HEK293 (cell line): ENCODE results near the gene PER1.

Experiments
- EGR2 ChIP-seq: fragments of 450-650 bp; formaldehyde crosslinking; IDR thresholded peaks from 2 replicates; pipeline ENCODE4 v1.5.1; 2016; ENCODE audit warnings: low read depth, missing biosample characterization, missing genetic modification characterization
- GLIS1 ChIP-seq: fragments of 450-650 bp; formaldehyde crosslinking; IDR thresholded peaks from 2 replicates; pipeline ENCODE4 v1.5.1; 2016; ENCODE audit warnings: missing biosample characterization, missing genetic modification characterization
- ZBTB1 ChIP-seq: fragments of 450-650 bp; formaldehyde crosslinking; IDR thresholded peaks from 2 replicates; pipeline ENCODE4 v1.5.1; 2016; ENCODE audit warnings: missing biosample characterization, missing genetic modification characterization
- ZBTB8A ChIP-seq: fragments of 450-650 bp; formaldehyde crosslinking; IDR thresholded peaks from 2 replicates; pipeline ENCODE4 v1.5.1; 2016; ENCODE audit warnings: missing biosample characterization, missing genetic modification characterization
- ZNF302 ChIP-seq: fragments of 450-650 bp; formaldehyde crosslinking; IDR thresholded peaks from 2 replicates; pipeline ENCODE4 v1.5.1; 2016; ENCODE audit warnings: missing biosample characterization, missing genetic modification characterization, low read depth
- ZNF311 ChIP-seq: fragments of 450-650 bp; formaldehyde crosslinking; IDR thresholded peaks from 2 replicates; pipeline ENCODE4 v1.5.1; 2017; ENCODE audit warnings: missing biosample characterization, missing genetic modification characterization, borderline replicate concordance
- ZNF433 ChIP-seq: fragments of 450-650 bp; formaldehyde crosslinking; IDR thresholded peaks from 2 replicates; pipeline ENCODE4 v1.5.1; 2016; ENCODE audit warnings: missing biosample characterization, missing genetic modification characterization, low read depth
- ZNF48 ChIP-seq: fragments of 450-650 bp; formaldehyde crosslinking; IDR thresholded peaks from 2 replicates; pipeline ENCODE4 v1.5.1; 2016; ENCODE audit warnings: missing biosample characterization, missing genetic modification characterization
- ZNF521 ChIP-seq: fragments of 450-650 bp; formaldehyde crosslinking; IDR thresholded peaks from 2 replicates; pipeline ENCODE4 v1.5.1; 2017; ENCODE audit warnings: missing biosample characterization, mild to moderate bottlenecking, missing genetic modification characterization
- ZNF549 ChIP-seq: fragments of 450-650 bp; IDR thresholded peaks from 2 replicates; pipeline ENCODE4 v1.5.1; 2018; ENCODE audit warnings: missing biosample characterization, missing genetic modification characterization, mild to moderate bottlenecking, inconsistent platforms, moderate library complexity
- ZNF555 ChIP-seq: fragments of 450-650 bp; formaldehyde crosslinking; conservative IDR thresholded peaks from 2 replicates; pipeline ENCODE4 v1.5.1; 2017; ENCODE audit warnings: missing biosample characterization, mild to moderate bottlenecking, missing genetic modification characterization, inconsistent platforms
- ZNF600 ChIP-seq: fragments of 450-650 bp; formaldehyde crosslinking; IDR thresholded peaks from 2 replicates; pipeline ENCODE4 v1.5.1; 2016; ENCODE audit warnings: missing biosample characterization, missing genetic modification characterization
- ZNF610 ChIP-seq: fragments of 450-650 bp; formaldehyde crosslinking; IDR thresholded peaks from 2 replicates; pipeline ENCODE4 v1.5.1; 2016; ENCODE audit warnings: missing biosample characterization, missing genetic modification characterization, borderline replicate concordance
- ZNF76 ChIP-seq: fragments of 450-650 bp; formaldehyde crosslinking; IDR thresholded peaks from 2 replicates; pipeline ENCODE4; 2016; ENCODE audit warnings: low read depth, missing biosample characterization, missing genetic modification characterization, borderline replicate concordance
- ZSCAN16 ChIP-seq: fragments of 450-650 bp; formaldehyde crosslinking; IDR thresholded peaks from 2 replicates; pipeline ENCODE4 v1.5.1; 2016; ENCODE audit warnings: missing biosample characterization, missing genetic modification characterization
- ZSCAN4 ChIP-seq: fragments of 450-650 bp; formaldehyde crosslinking; IDR thresholded peaks from 2 replicates; pipeline ENCODE4 v1.5.1; 2017; ENCODE audit warnings: missing biosample characterization, missing genetic modification characterization
- TF ChIP-seq, protein P1 (sequence below): fragments of 450-650 bp; IDR thresholded peaks from 2 replicates; pipeline ENCODE4 v1.5.1; 2018; ENCODE audit warnings: missing biosample characterization, mild to moderate bottlenecking, missing genetic modification characterization
- TF ChIP-seq, protein P2 (sequence below): fragments of 450-650 bp; formaldehyde crosslinking; conservative IDR thresholded peaks from 2 replicates; pipeline ENCODE4 v1.5.1; 2016; ENCODE audit warnings: low read depth, missing biosample characterization, missing genetic modification characterization
- TF ChIP-seq, protein P3 (sequence below): fragments of 450-650 bp; formaldehyde crosslinking; IDR thresholded peaks from 2 replicates; pipeline ENCODE4 v1.5.1; 2016; ENCODE audit warnings: missing biosample characterization, missing genetic modification characterization
- TF ChIP-seq, protein P4 (sequence below): fragments of 450-650 bp; formaldehyde crosslinking; IDR thresholded peaks from 2 replicates; pipeline ENCODE4 v1.5.1; 2016; ENCODE audit warnings: missing biosample characterization, missing genetic modification characterization
- TF ChIP-seq, protein P5 (sequence below): fragments of 450-650 bp; formaldehyde crosslinking; conservative IDR thresholded peaks from 2 replicates; pipeline ENCODE4 v1.5.1; 2016; ENCODE audit warnings: low read depth, missing biosample characterization, missing genetic modification characterization

PER1 gene

DNA sequence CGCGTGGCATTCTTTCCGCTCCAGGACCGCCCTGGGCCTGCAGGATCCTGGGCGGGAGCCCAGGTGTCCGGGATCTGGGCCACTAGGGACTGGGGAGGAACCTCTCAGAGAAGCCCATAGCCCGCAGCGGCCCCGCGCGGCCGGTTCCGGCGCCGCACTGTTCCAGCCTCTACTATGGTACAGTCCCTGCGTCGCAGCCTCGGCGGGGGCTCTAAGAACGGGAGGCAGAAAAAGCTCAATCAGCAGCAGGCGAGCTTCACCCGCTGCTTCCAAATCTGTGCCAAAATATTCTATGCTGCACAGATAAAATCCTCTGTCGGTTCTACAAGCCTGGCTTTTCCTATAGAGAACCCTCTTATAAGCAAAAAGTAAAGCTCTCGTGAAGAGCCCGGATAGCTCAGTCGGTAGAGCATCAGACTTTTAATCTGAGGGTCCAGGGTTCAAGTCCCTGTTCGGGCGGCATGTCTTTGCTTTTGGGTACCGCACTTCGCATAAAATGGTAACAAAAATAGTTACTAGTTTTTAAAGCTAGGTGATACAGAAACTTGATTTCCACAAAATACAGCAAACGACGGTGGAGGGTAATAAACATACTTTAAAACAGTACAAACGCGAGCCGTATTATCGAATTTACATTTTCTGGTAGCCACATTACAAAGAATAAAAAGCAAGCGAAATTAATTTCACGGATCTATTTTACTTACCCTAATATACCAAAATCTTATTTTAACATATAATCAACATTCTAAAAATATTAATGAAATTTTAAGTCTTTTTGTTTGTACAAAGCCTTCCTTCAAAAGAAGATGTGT, 33.2 kb downstream of the PER1 start (continued):
- TF ChIP-seq, protein P1, sequence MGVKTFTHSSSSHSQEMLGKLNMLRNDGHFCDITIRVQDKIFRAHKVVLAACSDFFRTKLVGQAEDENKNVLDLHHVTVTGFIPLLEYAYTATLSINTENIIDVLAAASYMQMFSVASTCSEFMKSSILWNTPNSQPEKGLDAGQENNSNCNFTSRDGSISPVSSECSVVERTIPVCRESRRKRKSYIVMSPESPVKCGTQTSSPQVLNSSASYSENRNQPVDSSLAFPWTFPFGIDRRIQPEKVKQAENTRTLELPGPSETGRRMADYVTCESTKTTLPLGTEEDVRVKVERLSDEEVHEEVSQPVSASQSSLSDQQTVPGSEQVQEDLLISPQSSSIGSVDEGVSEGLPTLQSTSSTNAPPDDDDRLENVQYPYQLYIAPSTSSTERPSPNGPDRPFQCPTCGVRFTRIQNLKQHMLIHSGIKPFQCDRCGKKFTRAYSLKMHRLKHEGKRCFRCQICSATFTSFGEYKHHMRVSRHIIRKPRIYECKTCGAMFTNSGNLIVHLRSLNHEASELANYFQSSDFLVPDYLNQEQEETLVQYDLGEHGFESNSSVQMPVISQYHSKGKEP: peak; percentile 76
- no peak for TF ChIP-seq ZNF549 (tag by site-specific recombination)
- TF ChIP-seq ZNF76 (tag by site-specific recombination): 0 out of 2 replicates have a peak, but pooled peaks have one; percentile 13
- no peak for TF ChIP-seq ZSCAN16 (tag by site-specific recombination)
- TF ChIP-seq ZNF302 (tag by site-specific recombination): no peak
- no peak for TF ChIP-seq EGR2
- TF ChIP-seq ZNF433 (tag by site-specific recombination): no peak
- TF ChIP-seq, protein P2, sequence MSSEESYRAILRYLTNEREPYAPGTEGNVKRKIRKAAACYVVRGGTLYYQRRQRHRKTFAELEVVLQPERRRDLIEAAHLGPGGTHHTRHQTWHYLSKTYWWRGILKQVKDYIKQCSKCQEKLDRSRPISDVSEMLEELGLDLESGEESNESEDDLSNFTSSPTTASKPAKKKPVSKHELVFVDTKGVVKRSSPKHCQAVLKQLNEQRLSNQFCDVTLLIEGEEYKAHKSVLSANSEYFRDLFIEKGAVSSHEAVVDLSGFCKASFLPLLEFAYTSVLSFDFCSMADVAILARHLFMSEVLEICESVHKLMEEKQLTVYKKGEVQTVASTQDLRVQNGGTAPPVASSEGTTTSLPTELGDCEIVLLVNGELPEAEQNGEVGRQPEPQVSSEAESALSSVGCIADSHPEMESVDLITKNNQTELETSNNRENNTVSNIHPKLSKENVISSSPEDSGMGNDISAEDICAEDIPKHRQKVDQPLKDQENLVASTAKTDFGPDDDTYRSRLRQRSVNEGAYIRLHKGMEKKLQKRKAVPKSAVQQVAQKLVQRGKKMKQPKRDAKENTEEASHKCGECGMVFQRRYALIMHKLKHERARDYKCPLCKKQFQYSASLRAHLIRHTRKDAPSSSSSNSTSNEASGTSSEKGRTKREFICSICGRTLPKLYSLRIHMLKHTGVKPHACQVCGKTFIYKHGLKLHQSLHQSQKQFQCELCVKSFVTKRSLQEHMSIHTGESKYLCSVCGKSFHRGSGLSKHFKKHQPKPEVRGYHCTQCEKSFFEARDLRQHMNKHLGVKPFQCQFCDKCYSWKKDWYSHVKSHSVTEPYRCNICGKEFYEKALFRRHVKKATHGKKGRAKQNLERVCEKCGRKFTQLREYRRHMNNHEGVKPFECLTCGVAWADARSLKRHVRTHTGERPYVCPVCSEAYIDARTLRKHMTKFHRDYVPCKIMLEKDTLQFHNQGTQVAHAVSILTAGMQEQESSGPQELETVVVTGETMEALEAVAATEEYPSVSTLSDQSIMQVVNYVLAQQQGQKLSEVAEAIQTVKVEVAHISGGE (tag by site-specific recombination): no peak; the same call in none of the 2 replicates
- peak; percentile 79 for TF ChIP-seq ZNF600 (tag by site-specific recombination)
- no peak for TF ChIP-seq ZNF521 (tag by site-specific recombination)
- TF ChIP-seq ZSCAN4 (tag by site-specific recombination): no peak; the same call in 1 of the 2 replicates
- no peak for TF ChIP-seq ZNF610 (tag by site-specific recombination)
- no peak for TF ChIP-seq ZBTB1
- no peak for TF ChIP-seq ZNF48
- TF ChIP-seq ZNF555 (tag by site-specific recombination): no peak
- peak; percentile 39; the same call in 1 of the 2 replicates for TF ChIP-seq GLIS1 (tag by site-specific recombination)
- TF ChIP-seq, protein P3, sequence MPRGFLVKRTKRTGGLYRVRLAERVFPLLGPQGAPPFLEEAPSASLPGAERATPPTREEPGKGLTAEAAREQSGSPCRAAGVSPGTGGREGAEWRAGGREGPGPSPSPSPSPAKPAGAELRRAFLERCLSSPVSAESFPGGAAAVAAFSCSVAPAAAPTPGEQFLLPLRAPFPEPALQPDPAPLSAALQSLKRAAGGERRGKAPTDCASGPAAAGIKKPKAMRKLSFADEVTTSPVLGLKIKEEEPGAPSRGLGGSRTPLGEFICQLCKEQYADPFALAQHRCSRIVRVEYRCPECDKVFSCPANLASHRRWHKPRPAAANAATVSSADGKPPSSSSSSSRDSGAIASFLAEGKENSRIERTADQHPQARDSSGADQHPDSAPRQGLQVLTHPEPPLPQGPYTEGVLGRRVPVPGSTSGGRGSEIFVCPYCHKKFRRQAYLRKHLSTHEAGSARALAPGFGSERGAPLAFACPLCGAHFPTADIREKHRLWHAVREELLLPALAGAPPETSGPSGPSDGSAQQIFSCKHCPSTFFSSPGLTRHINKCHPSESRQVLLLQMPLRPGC (tag by site-specific recombination): 0 out of 2 replicates have a peak, but pooled peaks have one; percentile 7
- TF ChIP-seq, protein P4, sequence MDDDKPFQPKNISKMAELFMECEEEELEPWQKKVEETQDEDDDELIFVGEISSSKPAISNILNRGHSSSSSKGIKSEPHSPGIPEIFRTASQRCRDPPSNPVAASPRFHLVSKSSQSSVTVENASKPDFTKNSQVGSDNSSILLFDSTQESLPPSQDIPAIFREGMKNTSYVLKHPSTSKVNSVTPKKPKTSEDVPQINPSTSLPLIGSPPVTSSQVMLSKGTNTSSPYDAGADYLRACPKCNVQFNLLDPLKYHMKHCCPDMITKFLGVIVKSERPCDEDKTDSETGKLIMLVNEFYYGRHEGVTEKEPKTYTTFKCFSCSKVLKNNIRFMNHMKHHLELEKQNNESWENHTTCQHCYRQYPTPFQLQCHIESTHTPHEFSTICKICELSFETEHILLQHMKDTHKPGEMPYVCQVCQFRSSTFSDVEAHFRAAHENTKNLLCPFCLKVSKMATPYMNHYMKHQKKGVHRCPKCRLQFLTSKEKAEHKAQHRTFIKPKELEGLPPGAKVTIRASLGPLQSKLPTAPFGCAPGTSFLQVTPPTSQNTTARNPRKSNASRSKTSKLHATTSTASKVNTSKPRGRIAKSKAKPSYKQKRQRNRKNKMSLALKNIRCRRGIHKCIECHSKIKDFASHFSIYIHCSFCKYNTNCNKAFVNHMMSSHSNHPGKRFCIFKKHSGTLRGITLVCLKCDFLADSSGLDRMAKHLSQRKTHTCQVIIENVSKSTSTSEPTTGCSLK: no peak
- no peak for TF ChIP-seq ZNF311 (tag by site-specific recombination)
- peak; percentile 78 for TF ChIP-seq ZBTB8A
- TF ChIP-seq, protein P5, sequence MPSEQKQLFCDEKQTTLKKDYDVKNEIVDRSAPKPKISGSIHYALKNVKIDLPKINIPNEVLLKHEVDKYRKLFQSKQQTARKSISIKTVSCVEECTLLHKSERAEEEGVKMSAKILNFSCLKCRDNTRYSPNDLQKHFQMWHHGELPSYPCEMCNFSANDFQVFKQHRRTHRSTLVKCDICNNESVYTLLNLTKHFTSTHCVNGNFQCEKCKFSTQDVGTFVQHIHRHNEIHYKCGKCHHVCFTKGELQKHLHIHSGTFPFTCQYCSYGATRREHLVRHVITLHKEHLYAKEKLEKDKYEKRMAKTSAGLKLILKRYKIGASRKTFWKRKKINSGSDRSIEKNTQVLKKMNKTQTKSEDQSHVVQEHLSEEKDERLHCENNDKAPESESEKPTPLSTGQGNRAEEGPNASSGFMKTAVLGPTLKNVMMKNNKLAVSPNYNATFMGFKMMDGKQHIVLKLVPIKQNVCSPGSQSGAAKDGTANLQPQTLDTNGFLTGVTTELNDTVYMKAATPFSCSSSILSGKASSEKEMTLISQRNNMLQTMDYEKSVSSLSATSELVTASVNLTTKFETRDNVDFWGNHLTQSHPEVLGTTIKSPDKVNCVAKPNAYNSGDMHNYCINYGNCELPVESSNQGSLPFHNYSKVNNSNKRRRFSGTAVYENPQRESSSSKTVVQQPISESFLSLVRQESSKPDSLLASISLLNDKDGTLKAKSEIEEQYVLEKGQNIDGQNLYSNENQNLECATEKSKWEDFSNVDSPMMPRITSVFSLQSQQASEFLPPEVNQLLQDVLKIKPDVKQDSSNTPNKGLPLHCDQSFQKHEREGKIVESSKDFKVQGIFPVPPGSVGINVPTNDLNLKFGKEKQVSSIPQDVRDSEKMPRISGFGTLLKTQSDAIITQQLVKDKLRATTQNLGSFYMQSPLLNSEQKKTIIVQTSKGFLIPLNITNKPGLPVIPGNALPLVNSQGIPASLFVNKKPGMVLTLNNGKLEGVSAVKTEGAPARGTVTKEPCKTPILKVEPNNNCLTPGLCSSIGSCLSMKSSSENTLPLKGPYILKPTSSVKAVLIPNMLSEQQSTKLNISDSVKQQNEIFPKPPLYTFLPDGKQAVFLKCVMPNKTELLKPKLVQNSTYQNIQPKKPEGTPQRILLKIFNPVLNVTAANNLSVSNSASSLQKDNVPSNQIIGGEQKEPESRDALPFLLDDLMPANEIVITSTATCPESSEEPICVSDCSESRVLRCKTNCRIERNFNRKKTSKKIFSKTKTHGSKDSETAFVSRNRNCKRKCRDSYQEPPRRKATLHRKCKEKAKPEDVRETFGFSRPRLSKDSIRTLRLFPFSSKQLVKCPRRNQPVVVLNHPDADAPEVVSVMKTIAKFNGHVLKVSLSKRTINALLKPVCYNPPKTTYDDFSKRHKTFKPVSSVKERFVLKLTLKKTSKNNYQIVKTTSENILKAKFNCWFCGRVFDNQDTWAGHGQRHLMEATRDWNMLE (tag by site-specific recombination): no peak
